HFF-Myc (cell line): ENCODE data around the gene TMEM225B.
"Not testable (repeated sequence)": the region's sequence is repeated elsewhere in the genome, so short reads cannot be mapped to it uniquely, and the experiment has no call there.

Experiments
- DNase-seq: peaks from one replicate; pipeline ENCODE4 v3.0.0-alpha.2; 2011; ENCODE audit warnings: low read depth; ENCODE audit errors: extremely low read depth
- H3K4me3 ChIP-seq: replicated peaks from 2 replicates; pipeline ENCODE4 v1.5.1; 2011; ENCODE audit warnings: low read depth, mild to moderate bottlenecking, control low read depth, low read length
- CTCF ChIP-seq: IDR thresholded peaks from 2 replicates; pipeline ENCODE4 v1.5.1; 2012; ENCODE audit warnings: mild to moderate bottlenecking, low read depth, low read length, control low read depth; ENCODE audit errors: missing control alignments

Gene TMEM225B

GRCh38 chr7:99628471-99629465, 30.7 kb downstream of the TMEM225B start:
- no peak overlapping the region for H3K4me3 ChIP-seq
- DNase-seq: no peak

GRCh38 chr7:99629643-99630042, 31.6 kb downstream of the TMEM225B start:
- TF ChIP-seq CTCF: no peak
- DNase-seq: no peak

More at GRCh38 chr7:99628471-99629465, 30.7 kb downstream of the TMEM225B start:
- no peak for TF ChIP-seq CTCF

GRCh38 chr7:99631295-99632109, 33.4 kb downstream of the TMEM225B start:
- DNase-seq: no peak
- peak; percentile 29 for TF ChIP-seq CTCF
- H3K4me3 ChIP-seq: no peak overlapping the region

More at GRCh38 chr7:99629643-99630042, 31.6 kb downstream of the TMEM225B start:
- H3K4me3 ChIP-seq: no peak overlapping the region

GRCh38 chr7:99637414-99637813, 39.3 kb downstream of the TMEM225B start:
- not testable (repeated sequence) for DNase-seq, H3K4me3 ChIP-seq

- TF ChIP-seq CTCF: no peak
- DNase-seq: no peak
- no peak overlapping the region for H3K4me3 ChIP-seq
These were observed 40.7 kb downstream of the TMEM225B start for GRCh38 chr7:99638731-99639130.

- TF ChIP-seq CTCF: no peak
- no peak overlapping the region for H3K4me3 ChIP-seq
- DNase-seq: no peak
These were observed 41.2 kb downstream of the TMEM225B start for GRCh38 chr7:99639267-99639666.

- no peak for TF ChIP-seq CTCF
- H3K4me3 ChIP-seq: no peak overlapping the region
- DNase-seq: no peak
These were observed 44.0 kb downstream of the TMEM225B start for GRCh38 chr7:99642027-99642426.
